Measurements from ENCODE around the gene DNLZ. TPM values are rescaled to one million over a fixed set of nuclear protein-coding genes. Genes with fewer than 3 reads are reported as not detected.
"Not testable (repeated sequence)": the region's sequence is repeated elsewhere in the genome, so short reads cannot be mapped to it uniquely, and the experiment has no call there.

The DNLZ gene
- total and polyA plus RNA-seq, 8 donors = 4.2 to 18.8 (median 8.8) TPM

DNA sequence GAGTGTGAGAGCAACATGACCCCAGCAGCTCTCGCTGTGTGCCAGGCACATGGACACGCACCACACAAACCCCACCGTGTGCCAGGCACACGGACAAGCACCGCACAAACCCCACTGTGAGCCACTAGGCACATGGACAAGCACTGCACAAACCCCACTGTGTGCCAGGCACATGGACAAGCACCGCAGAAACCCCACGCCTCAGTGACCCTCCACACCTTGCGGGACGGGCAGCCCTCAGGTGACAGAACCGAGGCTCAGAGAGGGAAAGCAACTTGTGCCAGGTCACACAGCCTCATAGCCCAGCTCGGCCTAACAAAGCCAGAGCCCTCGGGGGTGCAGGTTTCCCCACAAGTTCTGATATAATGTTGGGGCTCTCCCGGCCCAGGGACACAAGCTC, 38.2 kb downstream of the DNLZ start:
- peak in 1 of 4 donors; percentile 52 for DNase-seq
- ATAC-seq = no peak
- Histone ChIP-seq H3K36me3 (no peaks in the 10 kb centered on the region), H3K9me3 (no peaks in the 10 kb centered on the region), H3K27me3 (peaks cover 0 to 33% of the 10 kb centered on the region in 2 donors), H3K4me3 (no peak overlapping the region), H3K27ac (no peak overlapping the region), H3K4me1 (peaks cover 18 to 37% of the 10 kb centered on the region in 2 donors)
- no peak for TF ChIP-seq CTCF (IDR thresholded peaks at IDR 0.05)
- intact Hi-C loops (cut with DNase I) = no loop called here

GRCh38 chr9:136324501-136325300, 38.8 kb downstream of the DNLZ start:
- Histone ChIP-seq H3K4me3 (no peak overlapping the region), H3K4me1 (peaks cover 18 to 37% of the 10 kb centered on the region in 2 donors), H3K27ac (no peak overlapping the region), H3K27me3 (peaks cover 0 to 33% of the 10 kb centered on the region in 2 donors), H3K36me3 (no peaks in the 10 kb centered on the region), H3K9me3 (no peaks in the 10 kb centered on the region)
- peak in 3 of 4 donors; percentile 62 to 83 (median 73) for DNase-seq
- no peak for TF ChIP-seq CTCF (IDR thresholded peaks at IDR 0.05)
- intact Hi-C loops (cut with DNase I) = no loop called here
- ATAC-seq = peak; percentile 74

DNA sequence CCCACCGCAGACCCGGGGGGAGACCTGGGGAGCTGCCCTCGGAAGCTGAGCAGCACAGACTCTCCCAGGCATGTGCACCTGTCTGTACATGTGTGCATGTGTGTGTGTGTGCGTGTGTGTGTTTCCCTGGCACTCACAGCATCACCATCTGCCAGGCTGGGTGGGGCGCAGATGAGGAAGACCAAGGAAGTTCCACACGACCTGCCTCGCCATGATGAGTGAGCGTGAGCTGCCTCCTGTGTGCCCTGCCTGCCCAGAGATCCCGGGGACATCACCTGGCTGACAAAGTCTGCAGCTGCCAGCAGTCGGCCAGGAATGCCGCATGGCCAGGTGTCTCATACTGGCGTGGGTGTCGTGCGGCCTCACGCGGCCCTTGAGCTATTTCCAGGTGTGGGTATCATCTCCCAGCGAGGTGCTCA, 40.2 kb downstream of the DNLZ start:
- H3K27ac ChIP-seq = no peak overlapping the region
- no peaks in the 10 kb centered on the region for H3K9me3 ChIP-seq
- TF ChIP-seq CTCF (IDR thresholded peaks at IDR 0.05) = no peak
- peaks cover 0 to 26% of the 10 kb centered on the region in 2 donors for H3K27me3 ChIP-seq
- no peak for ATAC-seq
- intact Hi-C loops (cut with DNase I) = no loop called here
- H3K4me3 ChIP-seq = no peak overlapping the region
- peaks cover 14 to 29% of the 10 kb centered on the region in 2 donors for H3K4me1 ChIP-seq
- H3K36me3 ChIP-seq = no peaks in the 10 kb centered on the region
- peak in 1 of 4 donors; percentile 45 for DNase-seq

GRCh38 chr9:136322756-136323330, 40.7 kb downstream of the DNLZ start:
- peaks cover 0 to 21% of the 10 kb centered on the region in 2 donors for H3K27me3 ChIP-seq
- H3K4me3 ChIP-seq = no peak overlapping the region
- intact Hi-C loops (cut with DNase I) = no loop called here
- ATAC-seq = no peak
- no peaks in the 10 kb centered on the region for H3K36me3 ChIP-seq
- TF ChIP-seq CTCF (IDR thresholded peaks at IDR 0.05) = no peak
- H3K4me1 ChIP-seq = peaks cover 8 to 24% of the 10 kb centered on the region in 2 donors
- H3K9me3 ChIP-seq = no peaks in the 10 kb centered on the region
- no peak overlapping the region for H3K27ac ChIP-seq
- DNase-seq = peak in 1 of 4 donors; percentile 53

GRCh38 chr9:136321561-136321960, 42.0 kb downstream of the DNLZ start:
- H3K4me3 ChIP-seq = no peak overlapping the region
- H3K9me3 ChIP-seq = no peaks in the 10 kb centered on the region
- no peak for TF ChIP-seq CTCF (IDR thresholded peaks at IDR 0.05)
- H3K36me3 ChIP-seq = no peaks in the 10 kb centered on the region
- peaks cover 0 to 10% of the 10 kb centered on the region in 2 donors for H3K27me3 ChIP-seq
- no peak for ATAC-seq
- no peak overlapping the region for H3K27ac ChIP-seq
- peak in 1 of 4 donors; percentile 57 for DNase-seq
- peaks cover 3 to 12% of the 10 kb centered on the region in 2 donors for H3K4me1 ChIP-seq
- intact Hi-C loops (cut with DNase I) = no loop called here

DNA sequence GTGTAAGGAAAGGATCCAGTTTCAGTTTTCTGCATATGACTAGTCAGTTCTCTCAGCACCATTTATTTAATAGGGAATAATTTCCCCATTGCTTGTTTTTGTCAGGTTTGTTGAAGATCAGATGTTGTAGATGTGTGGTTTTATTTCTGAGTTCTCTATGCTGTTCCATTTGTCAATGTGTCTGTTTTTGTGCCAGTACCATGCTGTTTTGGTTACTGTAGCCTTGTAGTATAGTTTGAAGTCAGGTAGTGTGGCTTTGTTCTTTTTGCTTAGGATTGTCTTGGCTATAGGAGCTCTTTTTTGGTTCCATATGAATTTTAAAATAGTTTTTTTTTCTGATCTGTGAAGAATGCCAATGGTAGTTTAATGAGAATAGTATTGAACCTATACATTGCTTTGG, 42.6 kb downstream of the DNLZ start:
- H3K4me1 ChIP-seq; H3K27ac ChIP-seq; DNase-seq; intact Hi-C loops (cut with DNase I); ATAC-seq; H3K9me3 ChIP-seq; H3K27me3 ChIP-seq; H3K36me3 ChIP-seq; H3K4me3 ChIP-seq: not testable (repeated sequence)

DNA sequence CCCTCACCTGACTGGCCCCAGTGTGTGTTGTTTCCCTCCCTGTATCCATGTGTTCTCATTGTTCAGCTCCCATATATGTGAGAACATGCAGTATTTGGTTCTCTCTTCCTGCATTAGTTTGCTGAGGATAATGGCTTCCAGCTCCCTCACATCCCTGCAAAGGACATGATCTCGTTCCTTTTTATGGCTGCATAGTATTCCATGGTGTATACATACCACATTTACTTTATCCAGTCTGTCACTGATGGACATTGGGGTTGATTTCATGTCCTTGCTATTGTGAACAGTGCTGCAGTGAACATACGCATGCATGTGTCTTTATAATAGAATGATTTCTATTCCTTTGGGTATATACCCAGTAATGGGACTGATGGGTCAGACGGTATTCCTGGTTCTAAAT, 43.6 kb downstream of the DNLZ start:
- H3K4me3 ChIP-seq; H3K27ac ChIP-seq; H3K27me3 ChIP-seq; H3K4me1 ChIP-seq; DNase-seq; H3K9me3 ChIP-seq; H3K36me3 ChIP-seq; intact Hi-C loops (cut with DNase I); ATAC-seq: not testable (repeated sequence)

- H3K4me1 ChIP-seq; ATAC-seq; H3K27ac ChIP-seq; DNase-seq; H3K27me3 ChIP-seq; H3K4me3 ChIP-seq; H3K36me3 ChIP-seq; intact Hi-C loops (cut with DNase I): not testable (repeated sequence)
- H3K9me3 ChIP-seq = peaks cover 0 to 13% of the 10 kb centered on the region in 2 donors
Measured at GRCh38 chr9:136319244-136319643, 44.3 kb downstream of the DNLZ start.
